Measurements from ENCODE around the gene FAM83E.

DNA sequence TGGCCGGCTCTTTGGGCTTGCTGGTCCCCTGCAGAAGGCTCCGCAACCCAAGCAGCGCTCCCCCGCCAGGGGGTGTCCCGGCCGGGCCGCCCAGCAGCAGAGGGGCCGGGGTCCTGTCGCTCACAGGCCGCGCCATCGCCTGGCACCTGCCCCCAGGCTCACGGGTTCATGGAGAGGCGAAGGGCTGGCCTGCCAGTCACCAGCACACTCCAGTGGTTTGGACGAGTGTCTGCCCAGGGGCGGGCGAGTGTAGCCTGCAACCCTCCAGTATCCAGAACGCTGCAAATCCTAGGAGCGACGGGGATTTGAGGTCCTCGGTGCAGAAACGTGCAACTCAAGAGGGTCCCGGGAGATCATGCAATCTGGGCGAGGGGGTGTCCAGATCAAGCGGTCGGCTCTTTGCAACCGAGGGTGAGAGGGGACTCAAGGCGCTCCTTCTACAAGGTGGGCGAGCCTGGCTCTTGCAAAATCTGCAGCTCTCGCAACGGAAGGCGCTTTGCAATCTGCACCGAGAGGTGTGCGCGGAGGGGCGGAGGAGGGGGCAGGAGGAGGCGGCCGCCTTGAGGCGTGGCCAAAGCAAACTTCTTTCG, 22.1 kb upstream of the FAM83E start, which contains the start of gene DBP:
- TF ChIP-seq CTCF (conservative IDR thresholded peaks at IDR 0.05; ENCODE audit: low read length) (no peak), EZH2phosphoT487 (IDR thresholded peaks at IDR 0.05; ENCODE audit: borderline replicate concordance) (no peak)
